H7 (cell line): Measurements from ENCODE around the gene UCHL5. TPM values are rescaled to one million over a fixed set of nuclear protein-coding genes. Genes with fewer than 3 reads are reported as not detected.
A peak's percentile ranks its signal among the peaks of the same experiment; 100 is the strongest.

Experiments used
- DNase-seq: peaks from one replicate; pipeline ENCODE4 v3.0.0; 2012
- H3K27me3 ChIP-seq: 2 replicates; pipeline ENCODE4 v1.6.0; 2011; ENCODE audit warnings: mild to moderate bottlenecking, low read length; ENCODE audit not compliant: control insufficient read depth, insufficient read depth
- H3K36me3 ChIP-seq: replicated peaks from 2 replicates; pipeline ENCODE4 v1.5.1; 2011; ENCODE audit warnings: low read length; ENCODE audit not compliant: control insufficient read depth, insufficient read depth
- H3K4me3 ChIP-seq: 2 replicates; pipeline ENCODE4 v1.5.1; 2011; ENCODE audit warnings: low read depth, mild to moderate bottlenecking, control low read depth, low read length, moderate library complexity; ENCODE audit not compliant: insufficient read depth
- total RNA-seq: library from RNA; depleted of rRNA; stranded (reverse); fragments of >200 nt; shearing (Covaris generic); gene quantifications from 2 replicates; pipeline ENCODE4 v1.2.3, GENCODE V29; 2014; rRNA removed

The UCHL5 gene, protein sequence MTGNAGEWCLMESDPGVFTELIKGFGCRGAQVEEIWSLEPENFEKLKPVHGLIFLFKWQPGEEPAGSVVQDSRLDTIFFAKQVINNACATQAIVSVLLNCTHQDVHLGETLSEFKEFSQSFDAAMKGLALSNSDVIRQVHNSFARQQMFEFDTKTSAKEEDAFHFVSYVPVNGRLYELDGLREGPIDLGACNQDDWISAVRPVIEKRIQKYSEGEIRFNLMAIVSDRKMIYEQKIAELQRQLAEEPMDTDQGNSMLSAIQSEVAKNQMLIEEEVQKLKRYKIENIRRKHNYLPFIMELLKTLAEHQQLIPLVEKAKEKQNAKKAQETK
- total RNA-seq, result 27.7 and 36.3 TPM in 2 replicates

DNA sequence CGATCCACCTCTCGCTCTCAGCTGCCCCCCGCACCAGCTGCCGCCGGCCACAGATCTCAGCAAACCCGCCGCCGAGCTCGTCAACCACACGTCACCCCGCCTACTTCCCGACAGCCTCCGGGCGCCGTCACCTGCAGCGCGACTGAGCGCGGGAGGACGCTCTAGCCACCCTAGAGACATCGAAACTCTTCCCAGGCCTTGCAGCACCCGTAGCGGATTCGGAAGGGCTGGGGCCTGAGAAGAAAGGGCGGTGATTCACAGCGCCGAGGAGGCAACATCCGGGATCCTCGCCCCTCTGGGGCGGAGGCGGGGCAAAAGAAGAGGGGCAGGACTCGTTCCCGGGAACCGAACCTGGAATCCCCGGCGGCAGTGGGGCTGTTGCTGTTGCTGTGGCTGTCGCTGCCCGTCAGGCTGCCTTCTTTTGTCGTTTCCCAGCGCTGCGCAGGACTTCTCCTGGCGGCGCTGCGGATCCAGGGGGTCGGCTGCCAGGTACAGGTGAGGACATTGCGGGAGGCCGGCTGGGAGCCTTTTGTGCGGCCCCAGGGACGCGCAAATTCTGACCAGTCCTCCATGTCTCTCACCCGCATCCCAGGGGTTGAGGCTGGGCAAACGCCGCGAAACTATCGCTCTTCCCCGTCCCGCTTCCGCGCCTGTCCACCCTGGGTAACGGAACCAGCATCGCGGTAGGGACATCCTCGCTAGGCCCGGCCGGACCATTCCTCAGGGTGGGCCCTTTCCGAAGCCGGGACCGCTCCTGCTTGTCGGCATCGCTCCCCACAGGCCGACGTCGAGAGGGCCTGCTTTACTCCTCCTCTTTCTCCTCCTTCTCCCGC is at the start of gene UCHL5, which contains the start of gene RO60:
TSS of gene UCHL5 (minus strand) at position 79 of the 833 bp plus-strand sequence. CDS start 100 bp downstream, outside the sequence.
TSS of gene RO60 (plus strand) at position 331 of the 833 bp plus-strand sequence. CDS start 9,443 bp downstream, outside the sequence.
- H3K4me3 ChIP-seq, result peak within 1 kb of the TSS; percentile 100
- H3K27me3 ChIP-seq, result no peaks in the 10 kb centered on the region
- peak; percentile 90 for DNase-seq
- no peaks in the 10 kb centered on the region for H3K36me3 ChIP-seq

DNA sequence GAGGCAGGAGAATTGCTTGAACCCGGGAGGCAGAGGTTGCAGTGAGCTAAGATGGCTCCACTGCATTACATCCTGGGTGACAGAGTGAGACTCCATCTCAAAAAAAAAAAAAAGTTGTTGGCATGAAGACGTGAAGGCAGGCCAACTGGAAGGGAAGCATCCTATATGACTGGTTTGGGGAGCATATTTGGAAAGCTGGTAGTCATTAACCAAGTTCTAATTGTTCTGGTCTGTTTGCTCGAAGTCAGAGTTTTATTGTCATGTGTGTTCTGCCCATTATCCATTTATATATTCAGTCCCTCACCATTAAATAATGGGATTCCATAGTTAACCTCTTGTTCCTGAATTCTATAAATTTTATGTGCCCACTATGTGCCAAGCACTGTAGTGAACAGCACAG is 49.3 kb upstream of the UCHL5 start:
- Histone ChIP-seq H3K4me3 (no peak overlapping the region), H3K36me3 (no peaks in the 10 kb centered on the region), H3K27me3 (peaks cover 11% of the 10 kb centered on the region)
- DNase-seq, result no peak

DNA sequence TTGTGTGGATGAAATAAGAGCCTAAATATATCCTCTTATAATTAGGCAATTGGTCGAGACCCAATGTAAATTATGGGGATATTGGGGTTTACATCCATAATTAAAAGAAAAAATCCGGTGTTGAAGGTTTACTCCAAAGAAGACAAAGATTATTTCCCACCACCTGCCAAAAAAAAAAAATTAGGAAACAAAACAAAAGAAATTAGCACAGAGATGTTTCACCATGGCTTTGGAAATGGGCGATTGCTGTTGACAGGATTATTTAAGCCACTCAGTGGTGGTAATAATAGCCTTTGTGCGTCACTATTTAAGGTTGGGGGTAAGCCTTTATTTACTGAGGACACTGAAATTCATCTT is 46.6 kb upstream of the UCHL5 start:
- H3K4me3 ChIP-seq, result peak overlapping the region; percentile 84
- peaks cover 11% of the 10 kb centered on the region for H3K27me3 ChIP-seq
- no peak for DNase-seq
- H3K36me3 ChIP-seq, result no peaks in the 10 kb centered on the region

DNA sequence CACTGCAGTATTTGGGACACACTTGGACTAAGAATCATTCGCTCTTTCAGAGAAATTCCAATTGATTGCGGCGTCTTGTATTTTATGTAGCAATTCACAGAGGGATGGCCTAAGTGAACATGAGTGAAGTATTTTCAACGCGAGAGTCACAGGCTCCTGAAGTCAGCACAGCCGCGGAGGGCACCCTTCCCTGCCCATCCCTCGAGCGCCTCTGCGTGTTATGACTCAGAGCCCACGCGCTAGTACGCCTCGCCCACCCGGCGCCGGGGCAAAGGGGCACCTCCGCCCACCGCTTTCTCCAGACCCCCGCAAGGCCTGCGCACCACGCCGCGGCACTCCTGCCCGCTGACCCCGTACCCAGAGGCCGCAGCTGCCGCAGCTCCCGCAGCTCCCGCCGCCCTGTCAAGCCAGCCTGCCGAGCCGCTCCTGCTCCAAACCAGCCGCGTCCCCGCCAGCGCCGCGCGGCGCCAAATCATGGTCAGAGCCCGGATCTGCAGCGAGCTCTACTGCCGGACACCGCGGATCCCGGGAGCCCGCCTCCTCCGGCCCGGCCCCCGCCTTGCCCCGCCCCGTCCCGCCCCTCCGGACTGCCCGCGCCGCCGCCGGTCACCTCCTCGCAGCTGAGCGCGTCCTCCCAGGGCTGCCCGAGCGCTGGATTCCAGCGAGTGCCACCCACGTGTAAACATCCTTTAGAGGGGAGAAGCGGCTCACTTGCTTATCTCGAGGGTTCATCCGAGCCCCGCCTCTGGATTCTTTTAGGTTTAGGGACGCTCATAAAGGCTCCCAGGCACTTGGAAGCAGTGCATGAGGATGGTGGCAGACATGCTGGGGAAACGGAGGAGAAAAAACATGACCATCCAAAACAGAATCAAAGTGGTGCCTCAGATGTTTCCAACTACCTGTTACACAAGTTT is 46.0 kb upstream of the UCHL5 start, which contains the start of gene GLRX2:
TSS of gene GLRX2 (minus strand) at position 508 of the 914 bp plus-strand sequence. CDS start at position 476, 32 bp downstream.
- Histone ChIP-seq H3K27me3 (peaks cover 11% of the 10 kb centered on the region), H3K4me3 (peak within 1 kb of the TSS; percentile 84), H3K36me3 (no peaks in the 10 kb centered on the region)
- peak; percentile 97 for DNase-seq

DNA sequence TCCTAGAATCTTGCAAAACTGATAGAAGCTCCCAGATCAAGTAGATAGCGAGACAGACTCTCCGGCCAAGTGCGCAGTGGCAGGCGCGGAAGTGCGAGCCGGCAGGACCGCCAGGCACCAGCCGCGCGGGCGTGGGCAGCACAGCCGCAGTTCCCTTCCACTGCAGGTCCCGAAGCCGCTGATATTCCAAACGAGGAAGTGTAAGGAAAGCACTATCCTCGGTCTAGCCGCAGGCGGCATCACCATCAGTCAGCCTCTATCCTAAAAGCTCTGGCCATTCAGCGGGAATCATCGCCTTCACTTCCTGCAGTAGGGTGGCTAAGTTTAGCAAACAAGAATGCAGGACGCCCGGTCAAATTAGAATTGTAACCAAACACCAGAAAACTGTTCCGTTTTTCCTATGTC is 45.3 kb upstream of the UCHL5 start:
- H3K36me3 ChIP-seq, result no peaks in the 10 kb centered on the region
- H3K27me3 ChIP-seq, result peaks cover 11% of the 10 kb centered on the region
- DNase-seq, result peak; percentile 70
- H3K4me3 ChIP-seq, result peak overlapping the region; percentile 84

DNA sequence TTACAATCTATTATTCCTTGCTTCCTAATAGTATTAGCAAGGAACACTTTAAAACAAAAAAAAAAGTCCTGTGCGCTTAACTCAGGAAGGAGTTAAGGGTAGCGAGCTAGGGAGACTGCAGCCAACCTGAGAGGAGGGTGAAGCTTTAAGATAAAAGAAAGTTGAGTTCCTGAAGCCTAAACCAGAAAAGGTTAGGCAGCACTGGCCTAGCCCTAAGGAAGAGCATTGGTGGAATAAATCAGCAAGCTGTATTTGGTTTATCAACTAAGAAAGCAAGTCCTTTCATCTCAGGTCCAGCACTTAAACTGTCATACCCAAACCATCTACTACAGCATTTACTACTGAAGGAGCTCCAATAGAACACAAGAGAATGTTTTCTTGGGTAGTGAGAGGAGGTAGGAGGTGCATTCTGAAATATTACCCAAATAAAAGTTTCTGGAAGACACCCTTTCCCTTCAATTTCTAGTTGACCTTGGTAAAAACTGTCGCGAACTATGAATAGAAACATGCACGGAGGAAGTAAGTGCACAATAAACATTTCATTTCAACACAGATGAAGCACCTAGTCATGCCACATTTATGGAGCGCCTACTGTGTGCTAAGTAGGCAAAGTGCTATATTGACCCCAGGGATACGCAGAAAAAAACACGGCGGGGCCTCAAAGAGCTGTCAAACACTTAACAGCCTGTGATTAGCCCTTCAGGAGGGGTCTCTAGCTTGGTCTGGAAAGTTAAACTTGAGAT is 44.8 kb upstream of the UCHL5 start:
- Histone ChIP-seq H3K27me3 (peaks cover 11% of the 10 kb centered on the region), H3K36me3 (no peaks in the 10 kb centered on the region), H3K4me3 (peak overlapping the region; percentile 84)
- no peak for DNase-seq

DNA sequence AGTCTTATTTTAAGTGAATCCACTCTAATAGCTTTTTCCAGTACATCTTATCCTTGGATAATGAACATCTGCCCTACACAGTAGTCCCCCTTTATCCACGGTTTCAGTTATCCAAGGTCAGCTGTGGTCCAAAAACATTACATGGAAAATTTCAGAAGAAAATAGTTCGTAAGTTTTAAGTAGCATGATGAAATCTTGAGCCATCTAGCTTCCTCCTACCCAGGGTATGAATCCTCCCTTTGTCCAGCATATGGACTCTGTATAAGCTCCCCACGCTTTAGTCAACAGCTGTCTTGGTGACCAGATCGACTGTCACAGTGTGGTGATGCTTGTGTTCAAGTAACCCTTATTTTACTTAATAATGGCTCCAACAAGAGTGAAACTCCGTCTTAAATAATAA is 43.5 kb upstream of the UCHL5 start:
- peaks cover 11% of the 10 kb centered on the region for H3K27me3 ChIP-seq
- DNase-seq, result no peak
- no peaks in the 10 kb centered on the region for H3K36me3 ChIP-seq
- H3K4me3 ChIP-seq, result no peak overlapping the region

DNA sequence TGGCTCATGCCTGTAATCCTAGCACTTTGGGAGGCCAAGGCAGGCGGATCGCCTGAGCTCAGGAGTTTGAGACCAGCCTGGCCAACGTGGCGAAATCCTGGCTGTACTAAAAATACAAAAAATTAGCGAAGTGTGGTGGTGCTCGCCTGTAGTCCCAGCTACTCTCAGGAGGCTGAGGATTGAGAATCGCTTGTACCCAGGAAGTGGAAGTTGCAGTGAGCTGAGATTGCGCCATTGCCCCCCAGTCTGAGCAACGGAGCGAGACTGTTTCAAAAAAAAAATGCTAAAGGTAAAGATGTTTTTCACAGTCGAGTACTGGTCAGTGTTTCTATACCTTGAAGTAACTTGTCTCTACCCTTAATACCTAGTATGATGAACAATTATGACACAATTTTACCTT is 35.0 kb upstream of the UCHL5 start:
- H3K36me3 ChIP-seq, result no peaks in the 10 kb centered on the region
- H3K27me3 ChIP-seq, result no peaks in the 10 kb centered on the region
- DNase-seq, result no peak
- no peak overlapping the region for H3K4me3 ChIP-seq

DNA sequence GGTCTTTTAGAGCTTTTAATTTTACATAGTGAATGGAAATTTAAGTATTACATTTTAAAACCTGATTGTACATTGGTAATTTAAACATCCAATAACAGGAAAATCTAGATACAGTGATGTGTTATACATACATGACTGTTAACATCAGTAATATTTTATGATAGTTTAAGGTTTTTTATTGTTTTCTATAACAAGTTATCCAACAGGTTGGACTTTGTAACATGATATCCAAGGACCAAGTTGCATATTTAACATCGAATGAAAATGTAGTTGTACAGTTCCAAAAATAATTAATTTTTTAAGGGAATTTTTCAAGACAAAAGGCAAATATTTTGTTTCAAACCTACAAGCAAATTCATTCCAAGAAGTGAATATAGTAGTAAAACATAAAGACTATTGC is 31.7 kb upstream of the UCHL5 start:
- Histone ChIP-seq H3K27me3 (no peaks in the 10 kb centered on the region), H3K36me3 (no peaks in the 10 kb centered on the region), H3K4me3 (no peak overlapping the region)
- no peak for DNase-seq

DNA sequence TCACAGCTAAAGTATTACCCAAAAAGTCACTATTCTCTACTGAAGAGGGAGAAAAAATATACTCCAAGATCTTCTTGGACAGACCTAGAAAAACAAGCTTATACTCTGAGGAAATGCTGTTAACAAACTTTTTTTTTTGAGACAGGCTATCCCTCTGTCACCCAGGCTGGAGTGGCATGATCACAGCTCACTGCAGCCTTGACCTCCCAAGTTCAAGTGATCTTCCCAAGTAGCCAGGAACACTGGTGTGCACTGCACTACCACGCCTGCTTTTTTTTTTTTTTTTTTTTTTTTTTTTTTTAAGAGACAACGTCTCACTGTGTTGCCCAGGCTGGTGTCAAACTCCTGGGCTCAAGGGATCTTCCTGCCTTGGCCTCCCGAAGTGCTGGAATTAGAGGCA is 28.7 kb upstream of the UCHL5 start:
- H3K4me3 ChIP-seq, result no peak overlapping the region
- peaks cover 4% of the 10 kb centered on the region for H3K36me3 ChIP-seq
- H3K27me3 ChIP-seq, result no peaks in the 10 kb centered on the region
- no peak for DNase-seq

DNA sequence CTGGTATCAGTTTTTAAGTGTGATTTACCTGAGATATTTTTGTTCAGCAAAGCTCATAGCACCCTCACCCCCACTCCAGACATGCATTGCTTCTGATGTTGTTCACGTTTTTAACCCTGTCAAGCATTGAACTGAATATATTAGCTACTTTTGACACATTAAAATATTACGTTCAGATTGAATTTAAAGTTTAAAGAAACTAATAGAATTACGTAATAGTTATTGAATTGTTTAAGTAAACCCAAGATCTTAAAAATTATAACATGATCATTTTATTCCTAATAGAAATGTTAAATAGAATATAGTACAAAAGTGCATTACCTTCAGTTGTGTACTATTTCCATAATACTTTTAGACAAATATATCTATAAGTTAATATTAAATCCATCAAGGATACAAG is 27.2 kb upstream of the UCHL5 start:
- Histone ChIP-seq H3K27me3 (no peaks in the 10 kb centered on the region), H3K4me3 (no peak overlapping the region), H3K36me3 (peaks cover 8% of the 10 kb centered on the region)
- no peak for DNase-seq

DNA sequence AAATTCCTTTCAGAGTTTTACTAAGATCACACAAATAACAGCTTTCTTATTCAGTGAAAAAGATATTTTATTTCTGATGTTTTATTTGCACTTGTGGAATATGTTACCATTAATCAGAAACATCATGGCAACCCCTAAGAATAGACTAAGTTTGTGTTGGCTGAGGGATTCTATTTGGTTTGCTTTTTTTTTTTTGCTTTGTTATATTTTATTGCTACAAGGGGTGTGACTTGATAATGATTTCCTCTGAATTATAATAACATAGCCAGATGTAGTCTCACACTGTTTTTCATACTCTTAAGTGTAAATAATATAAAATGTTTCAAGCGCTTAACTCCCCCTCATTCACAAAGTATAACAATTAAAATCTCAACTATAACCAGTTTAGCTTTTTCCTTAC is 26.1 kb upstream of the UCHL5 start:
- no peaks in the 10 kb centered on the region for H3K27me3 ChIP-seq
- H3K4me3 ChIP-seq, result no peak overlapping the region
- peaks cover 8% of the 10 kb centered on the region for H3K36me3 ChIP-seq
- no peak for DNase-seq

DNA sequence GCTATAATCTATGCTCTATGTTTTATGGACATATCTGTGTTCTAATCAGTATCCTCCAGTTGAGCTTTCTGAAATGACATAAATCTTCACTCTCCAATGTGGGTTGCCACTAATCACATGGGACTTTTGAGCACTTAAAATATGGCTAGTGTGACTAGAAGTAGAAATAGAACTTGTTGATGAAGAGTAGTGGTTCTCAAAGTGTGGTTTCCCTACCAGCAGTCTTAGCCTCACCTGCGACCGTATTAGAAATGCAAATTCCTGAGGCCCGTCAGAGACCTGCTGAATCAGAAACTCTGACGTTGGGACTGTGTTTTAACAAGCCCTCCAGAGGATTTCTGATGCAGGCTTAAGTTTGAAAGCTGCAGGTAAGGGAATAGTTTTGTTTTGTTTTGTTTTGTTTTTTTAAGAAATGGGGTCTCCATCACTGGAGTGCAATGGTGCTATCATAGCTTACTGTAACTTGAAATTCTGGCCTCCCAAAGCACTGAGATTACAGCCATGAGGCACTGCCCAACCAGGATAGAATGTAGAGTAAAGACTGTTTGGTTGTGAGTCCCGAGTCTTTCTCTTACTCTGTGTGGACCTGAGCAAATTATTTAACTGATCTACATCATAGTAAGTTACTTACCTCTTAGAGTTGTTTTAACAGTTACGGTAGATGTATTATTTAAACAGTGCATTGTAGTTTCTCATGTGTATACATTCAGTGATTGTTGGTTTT is 24.4 kb upstream of the UCHL5 start:
- no peaks in the 10 kb centered on the region for H3K27me3 ChIP-seq
- H3K4me3 ChIP-seq, result no peak overlapping the region
- peaks cover 10% of the 10 kb centered on the region for H3K36me3 ChIP-seq
- no peak for DNase-seq
